K562 (cell line): ENCODE results near the gene FBXO11. TPM values are rescaled to one million over a fixed set of nuclear protein-coding genes. Genes with fewer than 3 reads are reported as not detected.
A peak's percentile ranks its signal among the peaks of the same experiment; 100 is the strongest.

Source experiments
- ATAC-seq: fragments of 200-7000 bp; cut with Tn5 transposase; 3 replicates; pipeline ENCODE4 v1.9.1; 2020; ENCODE audit warnings: moderate library complexity
- BruUV-seq: library from RNA; stranded (reverse); fragments of 400-500 nt; replicated peaks from 2 replicates; lab custom pipeline; 2021; lab: Mats Ljungman, UMichigan
- CTCF ChIA-PET: fragments of 300-600 bp; formaldehyde crosslinking; extraction: SDS; loops from one replicate; lab custom pipeline; 2021; ENCODE audit warnings: low intra/inter-chr PET ratio; lab: Yijun Ruan, JAX
- POLR2A ChIA-PET: fragments of 300-600, 350-650 bp; sonication (Branson Sonifier 250); formaldehyde crosslinking; extraction: SDS; loops from one replicate; lab custom pipeline; 2021; ENCODE audit warnings: antibody characterized with exemption, inconsistent platforms; lab: Yijun Ruan, JAX
- DNase-seq, 4 experiments: peaks; one replicate each; pipeline versions ENCODE4 v3.0.0 to v3.0.0-alpha.2; 2011 to 2018; ENCODE audit warnings: low spot score in 3 of 4, mixed read lengths in 3 of 4; ENCODE audit errors: extremely low read depth in 1 of 4
- FAIRE-seq: peaks from 2 replicates; lab custom pipeline; 2011; peaks lifted over from hg19 to GRCh38; lab: Jason Lieb, UNC
- H2AFZ ChIP-seq: 2 replicates; pipeline ENCODE4 v1.6.0; 2011; ENCODE audit warnings: low read depth, low read length, control low read depth, inconsistent platforms
- H3K27ac ChIP-seq: fragments of 200-600 bp; 3 replicates; pipeline ENCODE4 v1.8.0; 2011; ENCODE audit warnings: low read depth, mild to moderate bottlenecking, control low read depth, inconsistent platforms, low read length, moderate library complexity, mixed read lengths; ENCODE audit errors: extremely low read depth
- H3K27me3 ChIP-seq, 2 experiments: fragments of 300-600 bp in 1 of 2; 2 replicates in 1 of 2; 3 replicates in 1 of 2; pipeline versions ENCODE4 v1.6.0 to v1.8.0; 2011; ENCODE audit warnings: inconsistent platforms in 2 of 2, low read length in 2 of 2, mild to moderate bottlenecking in 1 of 2, mixed read lengths in 1 of 2, moderate library complexity in 1 of 2; ENCODE audit not compliant: control insufficient read depth in 2 of 2, insufficient read depth in 2 of 2
- H3K36me3 ChIP-seq: fragments of 300-600 bp; 3 replicates; pipeline ENCODE4 v1.8.0; 2011; ENCODE audit warnings: mild to moderate bottlenecking, low read length, inconsistent platforms; ENCODE audit not compliant: control insufficient read depth, insufficient read depth
- H3K4me1 ChIP-seq, 2 experiments: fragments of 200-600 bp in 1 of 2; replicated peaks in 1 of 2; 2 replicates in 1 of 2; 3 replicates in 1 of 2; pipeline versions ENCODE4 v1.5.1 to v1.8.0; 2011; ENCODE audit warnings: inconsistent platforms in 2 of 2, low read length in 2 of 2, mild to moderate bottlenecking in 1 of 2, mixed read lengths in 1 of 2, moderate library complexity in 1 of 2; ENCODE audit not compliant: control insufficient read depth in 2 of 2, insufficient read depth in 2 of 2
- H3K4me2 ChIP-seq: 2 replicates; pipeline ENCODE4 v1.6.1; 2011; ENCODE audit warnings: low read length, control low read depth, inconsistent platforms, mixed read lengths; ENCODE audit not compliant: insufficient read depth
- H3K4me3 ChIP-seq: fragments of 200-600 bp; sonication (generic), shearing (Covaris generic); 2 replicates; pipeline ENCODE4 v1.5.1; 2016; ENCODE audit warnings: control low read depth, inconsistent platforms
- H3K79me2 ChIP-seq: fragments of 200-600 bp; 3 replicates; pipeline ENCODE4 v1.8.0; 2011; ENCODE audit warnings: low read length, inconsistent platforms; ENCODE audit not compliant: control insufficient read depth, insufficient read depth
- H3K9ac ChIP-seq, 2 experiments: 2 replicates each; pipeline versions ENCODE4 v1.6.0 to v1.6.1; 2011; ENCODE audit warnings: low read depth in 2 of 2, low read length in 2 of 2, control low read depth in 1 of 2, inconsistent platforms in 1 of 2, mild to moderate bottlenecking in 1 of 2, mixed read lengths in 1 of 2; ENCODE audit not compliant: insufficient read depth in 1 of 2
- H3K9me1 ChIP-seq: one replicate; pipeline ENCODE4 v1.6.0; 2011; ENCODE audit warnings: inconsistent platforms, mild to moderate bottlenecking, low read length, moderate library complexity; ENCODE audit not compliant: control insufficient read depth, insufficient read depth
- H3K9me3 ChIP-seq: replicated peaks from 2 replicates; pipeline ENCODE4 v1.5.1; 2011; ENCODE audit warnings: low read depth, low read length, inconsistent platforms; ENCODE audit not compliant: control insufficient read depth, insufficient read depth
- H4K20me1 ChIP-seq: replicated peaks from 2 replicates; pipeline ENCODE4 v1.6.1; 2011; ENCODE audit warnings: low read length, inconsistent platforms, mixed read lengths; ENCODE audit not compliant: control insufficient read depth, insufficient read depth
- C11orf30 ChIP-seq: fragments of 450-650 bp; IDR thresholded peaks from 2 replicates; pipeline ENCODE4 v1.6.1; 2016; ENCODE audit warnings: low read depth, mild to moderate bottlenecking
- MAFG ChIP-seq: fragments of 450-650 bp; conservative IDR thresholded peaks from 2 replicates; pipeline ENCODE4 v1.6.1; 2016; ENCODE audit warnings: missing genetic modification characterization, missing compliant biosample characterization
- MAFK ChIP-seq: IDR thresholded peaks from 2 replicates; pipeline ENCODE4 v1.6.1; 2011; ENCODE audit warnings: low read length, improper control_type of control experiment
- NR2C2 ChIP-seq, 2 experiments: fragments of 200-800 bp in 1 of 2; sonication (Bioruptor generic) in 1 of 2; sonication (generic) in 1 of 2; formaldehyde crosslinking in 1 of 2; IDR thresholded peaks; 2 replicates each; pipeline versions ENCODE4 v1.6.1 to v1.8.0; 2016 to 2022; ENCODE audit warnings: mild to moderate bottlenecking in 1 of 2, missing compliant biosample characterization in 1 of 2, missing genetic modification characterization in 1 of 2, missing genetic modification reagents in 1 of 2
- PHF8 ChIP-seq: fragments of 200-600 bp; sonication (generic); IDR thresholded peaks from 2 replicates; pipeline ENCODE4 v1.6.1; 2012; ENCODE audit warnings: mixed run types, mild to moderate bottlenecking, inconsistent platforms, low read length, moderate library complexity, borderline replicate concordance
- in situ Hi-C: fragments of 300-500 bp; cut with MboI; formaldehyde crosslinking; loops from 4 replicates; pipeline ENCODE4 v1.15.0; 2018; ENCODE audit warnings: inconsistent platforms, mixed read lengths
- intact Hi-C: fragments of 100-400 bp; cut with micrococcal nuclease; formaldehyde crosslinking; loops from 2 replicates; pipeline ENCODE4 v1.14.2; 2022
- polyA plus RNA-seq, 8 experiments: library from polyadenylated mRNA; depleted of rRNA in 4 of 8; stranded (reverse) in 5 of 8; unstranded in 3 of 8; fragments of >200 nt; fragmentation: Nextera tagmentation in 2 of 8; fragmentation: Illumina TruSeq in 1 of 8; extraction: Ambion mirVana in 2 of 8; extraction: Trizol in 1 of 8; gene quantifications; 2 replicates each; pipeline versions ENCODE4 v1.2.1 to v1.2.3, GENCODE V29; 2011 to 2014; ENCODE audit warnings: inconsistent platforms in 1 of 8, missing spikeins in 1 of 8
- total RNA-seq, 7 experiments: library from RNA; depleted of rRNA in 6 of 7; stranded (reverse); fragments of >200 nt in 6 of 7; fragmentation: Illumina TruSeq in 2 of 7; extraction: Trizol in 2 of 7; gene quantifications; 2 replicates each; pipeline versions ENCODE4 v1.2.1 to v1.2.3, GENCODE V29; 2011 to 2021; ENCODE audit warnings: low replicate concordance in 1 of 7
- TF ChIP-seq, protein P1 (sequence below), 3 experiments: fragments of 200-800 bp in 1 of 3; fragments of 250-450 bp in 1 of 3; fragments of 450-650 bp in 1 of 3; sonication (Bioruptor Pico) in 1 of 3; sonication (Bioruptor generic) in 1 of 3; formaldehyde crosslinking in 1 of 3; IDR thresholded peaks; 2 replicates each; pipeline versions ENCODE4 v1.6.1 to v1.8.0; 2016 to 2022; ENCODE audit warnings: mild to moderate bottlenecking in 2 of 3, missing genetic modification characterization in 2 of 3, missing compliant biosample characterization in 1 of 3, moderate library complexity in 1 of 3
- TF ChIP-seq, protein P2 (sequence below): fragments of 250-450 bp; sonication (Bioruptor Pico); IDR thresholded peaks from 2 replicates; pipeline ENCODE4 v1.4.0; 2020
- TF ChIP-seq, protein P3 (sequence below), 3 experiments: IDR thresholded peaks in 2 of 3; conservative IDR thresholded peaks in 1 of 3; 2 replicates each; pipeline ENCODE4 v1.5.1; 2011 to 2012; ENCODE audit warnings: low read length in 3 of 3, mild to moderate bottlenecking in 3 of 3, control low read depth in 2 of 3, improper control_type of control experiment in 1 of 3, inconsistent platforms in 1 of 3, low read depth in 1 of 3, mixed read lengths in 1 of 3, moderate library complexity in 1 of 3; ENCODE audit not compliant: insufficient read depth in 2 of 3

The FBXO11 gene
- total and polyA plus RNA-seq, 9 of the 15 experiments (the other 6 are each of a cell fraction or from before 2014, with no cell fraction given) = 8.8 to 44.5 (median 24.1) TPM

DNA sequence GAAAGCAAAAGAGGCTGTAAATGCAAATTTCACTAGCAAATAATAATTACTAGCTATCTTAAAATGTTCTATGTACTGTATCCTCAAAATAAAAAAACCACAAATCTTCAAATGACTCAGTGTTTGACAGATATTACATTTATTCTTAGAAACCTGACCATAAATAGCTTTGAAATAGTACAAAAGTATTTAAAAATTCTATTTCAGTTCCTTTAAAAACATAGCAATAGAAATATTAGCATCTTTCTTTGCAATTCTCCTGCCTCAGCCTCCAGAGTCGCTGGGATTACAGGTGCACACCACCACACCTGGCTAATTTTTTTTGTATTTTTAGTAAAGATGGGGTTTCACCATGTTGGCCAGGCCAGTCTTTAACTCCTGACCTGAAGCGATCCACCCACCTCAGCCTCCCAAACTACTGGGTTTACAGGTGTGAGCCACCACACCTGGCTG is 72.8 kb downstream of the FBXO11 start (continued):
- TF ChIP-seq, protein P1, sequence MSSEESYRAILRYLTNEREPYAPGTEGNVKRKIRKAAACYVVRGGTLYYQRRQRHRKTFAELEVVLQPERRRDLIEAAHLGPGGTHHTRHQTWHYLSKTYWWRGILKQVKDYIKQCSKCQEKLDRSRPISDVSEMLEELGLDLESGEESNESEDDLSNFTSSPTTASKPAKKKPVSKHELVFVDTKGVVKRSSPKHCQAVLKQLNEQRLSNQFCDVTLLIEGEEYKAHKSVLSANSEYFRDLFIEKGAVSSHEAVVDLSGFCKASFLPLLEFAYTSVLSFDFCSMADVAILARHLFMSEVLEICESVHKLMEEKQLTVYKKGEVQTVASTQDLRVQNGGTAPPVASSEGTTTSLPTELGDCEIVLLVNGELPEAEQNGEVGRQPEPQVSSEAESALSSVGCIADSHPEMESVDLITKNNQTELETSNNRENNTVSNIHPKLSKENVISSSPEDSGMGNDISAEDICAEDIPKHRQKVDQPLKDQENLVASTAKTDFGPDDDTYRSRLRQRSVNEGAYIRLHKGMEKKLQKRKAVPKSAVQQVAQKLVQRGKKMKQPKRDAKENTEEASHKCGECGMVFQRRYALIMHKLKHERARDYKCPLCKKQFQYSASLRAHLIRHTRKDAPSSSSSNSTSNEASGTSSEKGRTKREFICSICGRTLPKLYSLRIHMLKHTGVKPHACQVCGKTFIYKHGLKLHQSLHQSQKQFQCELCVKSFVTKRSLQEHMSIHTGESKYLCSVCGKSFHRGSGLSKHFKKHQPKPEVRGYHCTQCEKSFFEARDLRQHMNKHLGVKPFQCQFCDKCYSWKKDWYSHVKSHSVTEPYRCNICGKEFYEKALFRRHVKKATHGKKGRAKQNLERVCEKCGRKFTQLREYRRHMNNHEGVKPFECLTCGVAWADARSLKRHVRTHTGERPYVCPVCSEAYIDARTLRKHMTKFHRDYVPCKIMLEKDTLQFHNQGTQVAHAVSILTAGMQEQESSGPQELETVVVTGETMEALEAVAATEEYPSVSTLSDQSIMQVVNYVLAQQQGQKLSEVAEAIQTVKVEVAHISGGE (CRISPR knock-in tag; IDR thresholded peaks at IDR 0.05) = no peak

DNA sequence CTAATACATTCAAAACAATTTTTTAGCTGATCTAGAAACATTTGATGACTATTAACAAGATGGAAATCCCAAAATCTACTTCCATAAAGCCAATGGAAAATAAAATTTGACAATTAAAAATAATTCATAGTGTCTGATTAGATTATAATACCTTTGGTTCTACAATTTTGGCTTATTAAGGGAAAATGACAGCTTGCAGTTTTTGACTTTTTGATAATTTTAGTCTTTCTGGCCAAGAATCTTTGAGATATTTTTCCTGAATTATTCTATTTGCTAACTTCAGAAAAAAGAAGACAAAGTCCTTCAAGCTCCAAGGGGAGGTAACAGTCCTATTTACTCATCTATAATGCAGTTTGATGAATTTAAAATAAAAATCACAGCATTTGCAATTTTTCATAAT is 83.8 kb downstream of the FBXO11 start:
- no peak overlapping the region for H3K27ac ChIP-seq
- POLR2A ChIA-PET = interaction anchor here (0.5 to 0.6 kb wide), 2 partner anchors 8 to 180 kb away, joined by 3 read pairs; no protein-coding TSS in a partner anchor
- no peaks in the 10 kb centered on the region for H3K9me1 ChIP-seq
- no peak overlapping the region for H2AFZ ChIP-seq
- H3K9me3 ChIP-seq = no peaks in the 10 kb centered on the region
- no peaks in the 10 kb centered on the region for H3K27me3 ChIP-seq
- H3K4me2 ChIP-seq = no peak overlapping the region
- H3K4me1 ChIP-seq = no peaks in the 10 kb centered on the region
- FAIRE-seq (no peak), DNase-seq (no peak), ATAC-seq (no peak)
- in situ Hi-C loops (no loop called here), intact Hi-C loops (no loop called here)
- H4K20me1 ChIP-seq = no peaks in the 10 kb centered on the region
- H3K9ac ChIP-seq = no peak overlapping the region
- H3K4me3 ChIP-seq = no peak overlapping the region
- BruUV-seq = no TSS peak
- no peaks in the 10 kb centered on the region for H3K79me2 ChIP-seq
- peaks cover 74% of the 10 kb centered on the region for H3K36me3 ChIP-seq
- CTCF ChIA-PET = no interaction called here
- peak; percentile 31; the same call in 1 of the 2 replicates for TF ChIP-seq MAFK
- peak; percentile 73 for TF ChIP-seq C11orf30
- TF ChIP-seq, protein P2, sequence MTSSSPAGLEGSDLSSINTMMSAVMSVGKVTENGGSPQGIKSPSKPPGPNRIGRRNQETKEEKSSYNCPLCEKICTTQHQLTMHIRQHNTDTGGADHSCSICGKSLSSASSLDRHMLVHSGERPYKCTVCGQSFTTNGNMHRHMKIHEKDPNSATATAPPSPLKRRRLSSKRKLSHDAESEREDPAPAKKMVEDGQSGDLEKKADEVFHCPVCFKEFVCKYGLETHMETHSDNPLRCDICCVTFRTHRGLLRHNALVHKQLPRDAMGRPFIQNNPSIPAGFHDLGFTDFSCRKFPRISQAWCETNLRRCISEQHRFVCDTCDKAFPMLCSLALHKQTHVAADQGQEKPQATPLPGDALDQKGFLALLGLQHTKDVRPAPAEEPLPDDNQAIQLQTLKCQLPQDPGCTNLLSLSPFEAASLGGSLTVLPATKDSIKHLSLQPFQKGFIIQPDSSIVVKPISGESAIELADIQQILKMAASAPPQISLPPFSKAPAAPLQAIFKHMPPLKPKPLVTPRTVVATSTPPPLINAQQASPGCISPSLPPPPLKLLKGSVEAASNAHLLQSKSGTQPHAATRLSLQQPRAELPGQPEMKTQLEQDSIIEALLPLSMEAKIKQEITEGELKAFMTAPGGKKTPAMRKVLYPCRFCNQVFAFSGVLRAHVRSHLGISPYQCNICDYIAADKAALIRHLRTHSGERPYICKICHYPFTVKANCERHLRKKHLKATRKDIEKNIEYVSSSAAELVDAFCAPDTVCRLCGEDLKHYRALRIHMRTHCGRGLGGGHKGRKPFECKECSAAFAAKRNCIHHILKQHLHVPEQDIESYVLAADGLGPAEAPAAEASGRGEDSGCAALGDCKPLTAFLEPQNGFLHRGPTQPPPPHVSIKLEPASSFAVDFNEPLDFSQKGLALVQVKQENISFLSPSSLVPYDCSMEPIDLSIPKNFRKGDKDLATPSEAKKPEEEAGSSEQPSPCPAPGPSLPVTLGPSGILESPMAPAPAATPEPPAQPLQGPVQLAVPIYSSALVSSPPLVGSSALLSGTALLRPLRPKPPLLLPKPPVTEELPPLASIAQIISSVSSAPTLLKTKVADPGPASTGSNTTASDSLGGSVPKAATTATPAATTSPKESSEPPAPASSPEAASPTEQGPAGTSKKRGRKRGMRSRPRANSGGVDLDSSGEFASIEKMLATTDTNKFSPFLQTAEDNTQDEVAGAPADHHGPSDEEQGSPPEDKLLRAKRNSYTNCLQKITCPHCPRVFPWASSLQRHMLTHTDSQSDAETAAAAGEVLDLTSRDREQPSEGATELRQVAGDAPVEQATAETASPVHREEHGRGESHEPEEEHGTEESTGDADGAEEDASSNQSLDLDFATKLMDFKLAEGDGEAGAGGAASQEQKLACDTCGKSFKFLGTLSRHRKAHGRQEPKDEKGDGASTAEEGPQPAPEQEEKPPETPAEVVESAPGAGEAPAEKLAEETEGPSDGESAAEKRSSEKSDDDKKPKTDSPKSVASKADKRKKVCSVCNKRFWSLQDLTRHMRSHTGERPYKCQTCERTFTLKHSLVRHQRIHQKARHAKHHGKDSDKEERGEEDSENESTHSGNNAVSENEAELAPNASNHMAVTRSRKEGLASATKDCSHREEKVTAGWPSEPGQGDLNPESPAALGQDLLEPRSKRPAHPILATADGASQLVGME (CRISPR knock-in tag) = no peak
- TF ChIP-seq PHF8 = no peak
- TF ChIP-seq NR2C2 (CRISPR knock-in tag; IDR thresholded peaks at IDR 0.05) = no peak
- TF ChIP-seq NR2C2 (tag; IDR thresholded peaks at IDR 0.05) = no peak
- TF ChIP-seq, protein P3, sequence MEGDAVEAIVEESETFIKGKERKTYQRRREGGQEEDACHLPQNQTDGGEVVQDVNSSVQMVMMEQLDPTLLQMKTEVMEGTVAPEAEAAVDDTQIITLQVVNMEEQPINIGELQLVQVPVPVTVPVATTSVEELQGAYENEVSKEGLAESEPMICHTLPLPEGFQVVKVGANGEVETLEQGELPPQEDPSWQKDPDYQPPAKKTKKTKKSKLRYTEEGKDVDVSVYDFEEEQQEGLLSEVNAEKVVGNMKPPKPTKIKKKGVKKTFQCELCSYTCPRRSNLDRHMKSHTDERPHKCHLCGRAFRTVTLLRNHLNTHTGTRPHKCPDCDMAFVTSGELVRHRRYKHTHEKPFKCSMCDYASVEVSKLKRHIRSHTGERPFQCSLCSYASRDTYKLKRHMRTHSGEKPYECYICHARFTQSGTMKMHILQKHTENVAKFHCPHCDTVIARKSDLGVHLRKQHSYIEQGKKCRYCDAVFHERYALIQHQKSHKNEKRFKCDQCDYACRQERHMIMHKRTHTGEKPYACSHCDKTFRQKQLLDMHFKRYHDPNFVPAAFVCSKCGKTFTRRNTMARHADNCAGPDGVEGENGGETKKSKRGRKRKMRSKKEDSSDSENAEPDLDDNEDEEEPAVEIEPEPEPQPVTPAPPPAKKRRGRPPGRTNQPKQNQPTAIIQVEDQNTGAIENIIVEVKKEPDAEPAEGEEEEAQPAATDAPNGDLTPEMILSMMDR (IDR thresholded peaks at IDR 0.05 in 2 of 3, conservative IDR thresholded peaks at IDR 0.05 in 1 of 3; ENCODE audit: insufficient read depth in 2 of 3, low read depth in 1 of 3, low read length in 3 of 3) = no peak
- TF ChIP-seq MAFG = peak; percentile 46
